Kidney (tissue), 14 donors: Measurements from ENCODE around the gene UST. TPM values are rescaled to one million over a fixed set of nuclear protein-coding genes. Genes with fewer than 3 reads are reported as not detected.

Experiments used
- DNase-seq, 5 donors: peaks; one replicate each; pipeline ENCODE4 v3.0.0-alpha.2; 2013 to 2020
- FAIRE-seq: peaks from 2 replicates; lab custom pipeline; 2012; peaks lifted over from hg19 to GRCh38; lab: Jason Lieb, UNC
- H3K27ac ChIP-seq, 2 donors: one replicate each; pipeline ENCODE4 v1.7.0; 2013; ENCODE audit warnings: low read depth in 2 of 2, low read length in 2 of 2, inconsistent platforms in 1 of 2
- H3K27me3 ChIP-seq: one replicate; pipeline ENCODE4 v1.7.1; 2013; ENCODE audit warnings: low read length, inconsistent platforms; ENCODE audit not compliant: control insufficient read depth, insufficient read depth
- H3K36me3 ChIP-seq, 3 donors: one replicate each; pipeline versions ENCODE4 v1.7.0 to v1.7.1; 2013; ENCODE audit warnings: low read length in 3 of 3, control low read depth in 1 of 3, inconsistent platforms in 1 of 3; ENCODE audit not compliant: insufficient read depth in 3 of 3, control insufficient read depth in 2 of 3
- H3K4me1 ChIP-seq, 3 donors: one replicate each; pipeline versions ENCODE4 v1.7.0 to v1.7.1; 2013; ENCODE audit warnings: low read length in 3 of 3, inconsistent platforms in 1 of 3, low read depth in 1 of 3; ENCODE audit not compliant: control insufficient read depth in 2 of 3, insufficient read depth in 2 of 3
- H3K4me3 ChIP-seq, 3 donors: one replicate each; pipeline versions ENCODE4 v1.7.0 to v1.8.1; 2013; ENCODE audit warnings: low read length in 3 of 3, control low read depth in 1 of 3, inconsistent platforms in 1 of 3
- H3K9ac ChIP-seq, 3 donors: one replicate each; pipeline versions ENCODE4 v1.7.0 to v1.7.1; 2013; ENCODE audit warnings: low read length in 3 of 3, control low read depth in 1 of 3, inconsistent platforms in 1 of 3
- H3K9me3 ChIP-seq, 3 donors: one replicate each; pipeline versions ENCODE4 v1.7.0 to v1.7.1; 2013; ENCODE audit warnings: low read length in 3 of 3, control low read depth in 1 of 3, inconsistent platforms in 1 of 3; ENCODE audit not compliant: control insufficient read depth in 2 of 3, insufficient read depth in 1 of 3
- intact Hi-C: fragments of 100-400 bp; cut with DNase I; formaldehyde crosslinking; loops from one replicate; pipeline ENCODE4 v1.11.1; 2022
- polyA plus RNA-seq: library from polyadenylated mRNA; stranded (reverse); fragments of 350-450 nt; fragmentation: Illumina TruSeq; extraction: RNeasy Lipid Tissue Mini Kit (QIAGEN cat#74804); gene quantifications from one replicate; pipeline ENCODE4 v1.2.3, GENCODE V29; 2014; ENCODE audit warnings: low read depth, low replicate concordance; ENCODE audit not compliant: insufficient read depth
- total RNA-seq: library from RNA; stranded (reverse); fragmentation: NEBNext Ultra II Directional; extraction: Animal tissue kit (Norgen Biotek cat#: 25700); gene quantifications from one replicate; pipeline ENCODE4 v1.2.1, GENCODE V29; 2021
- TF ChIP-seq, protein P1 (sequence below): IDR thresholded peaks from 3 replicates; pipeline ENCODE4 v1.5.1; 2012; ENCODE audit warnings: mild to moderate bottlenecking, moderate library complexity, borderline replicate concordance; ENCODE audit not compliant: insufficient read depth; ENCODE audit errors: extremely low read depth
- donor health status: control.
- donor health status: control.
- donor health status: control.
- donor health status: control.
- donor health status: control.
- donor health status: DM: yes; HTN: yes; CAD: no.
- donor health status: Normal renal cell carcinoma (clear cell type).

Gene UST
- total and polyA plus RNA-seq, 2 donors from 2014 or later, result 3.2 to 4.2 TPM

GRCh38 chr6:148814869-148815268, 68.0 kb downstream of the UST start:
- Histone ChIP-seq H3K27ac (no peak overlapping the region), H3K9me3 (peaks cover 0 to 3% (median 0%) of the 10 kb centered on the region in 3 donors), H3K4me1 (no peaks in the 10 kb centered on the region), H3K36me3 (no peaks in the 10 kb centered on the region), H3K4me3 (no peak overlapping the region), H3K9ac (no peak overlapping the region), H3K27me3 (no peaks in the 10 kb centered on the region)
- intact Hi-C loops, result no loop called here
- no peak for FAIRE-seq
- TF ChIP-seq, protein P1, sequence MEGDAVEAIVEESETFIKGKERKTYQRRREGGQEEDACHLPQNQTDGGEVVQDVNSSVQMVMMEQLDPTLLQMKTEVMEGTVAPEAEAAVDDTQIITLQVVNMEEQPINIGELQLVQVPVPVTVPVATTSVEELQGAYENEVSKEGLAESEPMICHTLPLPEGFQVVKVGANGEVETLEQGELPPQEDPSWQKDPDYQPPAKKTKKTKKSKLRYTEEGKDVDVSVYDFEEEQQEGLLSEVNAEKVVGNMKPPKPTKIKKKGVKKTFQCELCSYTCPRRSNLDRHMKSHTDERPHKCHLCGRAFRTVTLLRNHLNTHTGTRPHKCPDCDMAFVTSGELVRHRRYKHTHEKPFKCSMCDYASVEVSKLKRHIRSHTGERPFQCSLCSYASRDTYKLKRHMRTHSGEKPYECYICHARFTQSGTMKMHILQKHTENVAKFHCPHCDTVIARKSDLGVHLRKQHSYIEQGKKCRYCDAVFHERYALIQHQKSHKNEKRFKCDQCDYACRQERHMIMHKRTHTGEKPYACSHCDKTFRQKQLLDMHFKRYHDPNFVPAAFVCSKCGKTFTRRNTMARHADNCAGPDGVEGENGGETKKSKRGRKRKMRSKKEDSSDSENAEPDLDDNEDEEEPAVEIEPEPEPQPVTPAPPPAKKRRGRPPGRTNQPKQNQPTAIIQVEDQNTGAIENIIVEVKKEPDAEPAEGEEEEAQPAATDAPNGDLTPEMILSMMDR, result no peak
- DNase-seq, result no peak

DNA sequence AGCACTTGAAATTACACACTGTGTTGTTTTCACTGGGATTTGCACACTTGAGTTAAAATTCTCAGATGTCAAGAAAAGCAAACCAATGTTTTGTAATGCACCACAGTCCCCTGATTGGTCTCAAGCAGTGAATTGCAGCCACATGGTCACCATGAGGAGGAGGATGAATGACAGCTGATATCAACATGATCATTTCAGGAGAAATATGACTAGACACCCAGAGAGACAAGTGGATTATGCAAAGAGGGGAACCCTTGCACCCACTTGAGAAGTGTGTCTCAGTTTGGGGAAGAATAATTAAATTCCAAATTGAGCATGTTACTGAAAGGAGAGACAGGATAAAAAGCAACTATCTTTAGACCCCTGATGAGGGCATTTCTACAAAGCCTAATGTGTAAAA, 69.3 kb downstream of the UST start:
- H3K4me1 ChIP-seq, result no peaks in the 10 kb centered on the region
- intact Hi-C loops, result no loop called here
- peaks cover 0 to 3% (median 0%) of the 10 kb centered on the region in 3 donors for H3K9me3 ChIP-seq
- TF ChIP-seq, protein P1, result no peak
- no peak overlapping the region for H3K9ac ChIP-seq
- no peak overlapping the region for H3K4me3 ChIP-seq
- no peaks in the 10 kb centered on the region for H3K27me3 ChIP-seq
- H3K27ac ChIP-seq, result no peak overlapping the region
- no peaks in the 10 kb centered on the region for H3K36me3 ChIP-seq
- DNase-seq (no peak), FAIRE-seq (no peak)

DNA sequence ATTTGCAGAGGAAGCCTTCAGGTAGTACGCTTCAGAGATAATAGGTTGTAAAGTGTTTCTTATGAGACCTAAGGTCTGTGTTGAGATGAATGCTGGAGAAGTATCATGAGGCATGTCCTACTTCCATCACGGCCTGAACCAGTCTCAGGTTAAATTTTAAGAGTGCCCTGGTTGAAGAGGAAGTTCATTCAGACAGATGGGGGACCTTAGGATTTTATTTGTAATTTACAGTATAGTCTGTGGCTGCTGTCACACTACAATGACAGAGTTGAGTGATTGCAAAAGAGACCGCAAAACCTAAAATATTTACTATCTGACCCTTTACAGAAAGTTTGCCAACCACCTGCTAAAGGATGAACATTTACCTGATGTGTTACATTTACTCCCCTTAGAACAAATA, 70.9 kb downstream of the UST start:
- H3K27ac ChIP-seq, result no peak overlapping the region
- no peak overlapping the region for H3K9ac ChIP-seq
- intact Hi-C loops, result no loop called here
- no peaks in the 10 kb centered on the region for H3K27me3 ChIP-seq
- peaks cover 0 to 3% (median 0%) of the 10 kb centered on the region in 3 donors for H3K9me3 ChIP-seq
- DNase-seq (no peak), FAIRE-seq (no peak)
- H3K4me1 ChIP-seq, result no peaks in the 10 kb centered on the region
- TF ChIP-seq, protein P1, result no peak
- H3K4me3 ChIP-seq, result no peak overlapping the region
- no peaks in the 10 kb centered on the region for H3K36me3 ChIP-seq

DNA sequence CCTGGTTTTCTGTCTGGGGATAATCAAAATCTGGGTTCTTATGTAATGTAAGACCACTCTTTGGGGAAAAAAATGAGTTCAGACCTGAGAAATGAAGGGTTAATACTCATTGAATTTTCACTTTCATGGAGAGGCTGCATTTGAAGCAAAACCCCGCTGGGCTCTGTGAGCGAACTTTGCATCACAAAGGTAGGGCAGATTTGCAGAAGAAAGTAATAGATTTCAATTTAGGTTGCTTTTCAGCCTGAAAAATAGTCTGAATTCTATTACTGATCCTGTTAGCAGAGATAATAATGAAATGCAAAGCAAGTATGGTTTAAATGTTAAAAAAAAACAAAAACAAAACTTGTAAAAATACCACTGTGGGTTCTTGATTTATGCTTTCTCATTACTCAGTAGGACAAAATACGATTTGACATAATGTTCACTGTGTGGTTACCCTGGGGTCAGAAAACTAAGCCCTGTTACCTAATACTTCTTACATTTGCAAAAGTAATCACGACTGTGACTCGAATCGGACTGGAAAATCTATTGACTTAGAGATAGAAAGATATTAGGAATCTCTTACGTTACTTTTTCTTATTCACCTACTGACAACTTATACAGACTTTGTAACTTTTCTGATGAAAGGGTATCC, 72.2 kb downstream of the UST start:
- DNase-seq (peak in 1 of 5 donors; percentile 9), FAIRE-seq (no peak)
- H3K36me3 ChIP-seq, result no peaks in the 10 kb centered on the region
- peaks cover 0 to 3% (median 0%) of the 10 kb centered on the region in 3 donors for H3K9me3 ChIP-seq
- no peak overlapping the region for H3K9ac ChIP-seq
- H3K27me3 ChIP-seq, result no peaks in the 10 kb centered on the region
- H3K4me3 ChIP-seq, result no peak overlapping the region
- no peaks in the 10 kb centered on the region for H3K4me1 ChIP-seq
- TF ChIP-seq, protein P1, result no peak
- no peak overlapping the region for H3K27ac ChIP-seq
- intact Hi-C loops, result no loop called here
